Measurements from ENCODE around the gene ANXA2R.

GRCh38 chr5:43014522-43014921 is 25.6 kb downstream of the ANXA2R start:
- TF ChIP-seq CTCF (IDR thresholded peaks at IDR 0.05) (no peak), POLR2A (IDR thresholded peaks at IDR 0.05) (no peak)
